Measurements from ENCODE around the gene ZNF700.
"Not testable (repeated sequence)": the region's sequence is repeated elsewhere in the genome, so short reads cannot be mapped to it uniquely, and the experiment has no call there.

The ZNF700 gene

GRCh38 chr19:11941361-11941887 is 16.5 kb downstream of the ZNF700 start:
- not testable (repeated sequence) for DNase-seq

- no peak for DNase-seq
Measured at GRCh38 chr19:11942008-11942842, 17.3 kb downstream of the ZNF700 start.

- no peak for DNase-seq
Measured at GRCh38 chr19:11942843-11943108, 17.9 kb downstream of the ZNF700 start.

GRCh38 chr19:11944656-11945055 is 19.7 kb downstream of the ZNF700 start:
- DNase-seq: no peak

- DNase-seq: no peak
Measured at GRCh38 chr19:11948646-11949045, 23.7 kb downstream of the ZNF700 start.

GRCh38 chr19:11949201-11949600 is 24.3 kb downstream of the ZNF700 start:
- no peak for DNase-seq

GRCh38 chr19:11949614-11950080 is 24.7 kb downstream of the ZNF700 start:
- not testable (repeated sequence) for DNase-seq

GRCh38 chr19:11950312-11950711 is 25.4 kb downstream of the ZNF700 start:
- DNase-seq: no peak

- no peak for DNase-seq
Measured at GRCh38 chr19:11963566-11964355, 38.9 kb downstream of the ZNF700 start.

- no peak for DNase-seq
Measured at GRCh38 chr19:11964496-11964857, 39.6 kb downstream of the ZNF700 start.

- no peak for DNase-seq
Measured at GRCh38 chr19:11964858-11965645, 40.1 kb downstream of the ZNF700 start, which contains the start of gene ZNF763. TSS of gene ZNF763 (plus strand) at chr19:11965040. CDS start at chr19:11965209, 169 bp downstream.

- no peak for DNase-seq
Measured at GRCh38 chr19:11970174-11970573, 45.3 kb downstream of the ZNF700 start.

- no peak for DNase-seq
Measured at GRCh38 chr19:11971041-11971440, 46.1 kb downstream of the ZNF700 start.

- DNase-seq: no peak
Measured at GRCh38 chr19:11973019-11973810, 48.3 kb downstream of the ZNF700 start.

GRCh38 chr19:11978492-11979100 is 53.7 kb downstream of the ZNF700 start:
- no peak for DNase-seq

- DNase-seq: no peak
Measured at GRCh38 chr19:11979527-11979926, 54.6 kb downstream of the ZNF700 start.

GRCh38 chr19:11982526-11982925 is 57.6 kb downstream of the ZNF700 start:
- DNase-seq: no peak

- no peak for DNase-seq
Measured at GRCh38 chr19:11984986-11985385, 60.1 kb downstream of the ZNF700 start.

GRCh38 chr19:11986754-11987153 is 61.8 kb downstream of the ZNF700 start:
- DNase-seq: no peak

- DNase-seq: peak; percentile 81
Measured at GRCh38 chr19:11987405-11988281, 62.7 kb downstream of the ZNF700 start.

GRCh38 chr19:11989112-11989456 is 64.2 kb downstream of the ZNF700 start:
- no peak for DNase-seq

All from NCI-H2107 (cell line).